Adipocyte (in vitro differentiated cells): ENCODE data around the gene JAZF1.
A peak's percentile ranks its signal among the peaks of the same experiment; 100 is the strongest.

ENCODE experiments used
- DNase-seq: peaks from one replicate; pipeline ENCODE4 v3.0.0-alpha.2; 2015; ENCODE audit warnings: low read depth
- H3K27me3 ChIP-seq: replicated peaks from 2 replicates; pipeline ENCODE4 v1.7.0; 2013; ENCODE audit warnings: mild to moderate bottlenecking, low read length, moderate library complexity; ENCODE audit not compliant: control insufficient read depth, insufficient read depth
- H3K36me3 ChIP-seq: 2 replicates; pipeline ENCODE4 v1.7.0; 2013; ENCODE audit warnings: low read length, mild to moderate bottlenecking, moderate library complexity; ENCODE audit not compliant: control insufficient read depth, insufficient read depth, severe bottlenecking
- H3K4me1 ChIP-seq: 2 replicates; pipeline ENCODE4 v1.7.0; 2013; ENCODE audit warnings: mild to moderate bottlenecking, low read length, moderate library complexity; ENCODE audit not compliant: control insufficient read depth, insufficient read depth
- H3K4me3 ChIP-seq: 2 replicates; pipeline ENCODE4 v1.7.0; 2013; ENCODE audit warnings: mild to moderate bottlenecking, low read length, moderate library complexity
- H3K9ac ChIP-seq: 2 replicates; pipeline ENCODE4 v1.7.0; 2013; ENCODE audit warnings: mild to moderate bottlenecking, low read length, moderate library complexity
- H3K9me3 ChIP-seq: 2 replicates; pipeline ENCODE4 v1.7.0; 2013; ENCODE audit warnings: mild to moderate bottlenecking, low read length, moderate library complexity; ENCODE audit not compliant: control insufficient read depth

JAZF1 gene

DNA sequence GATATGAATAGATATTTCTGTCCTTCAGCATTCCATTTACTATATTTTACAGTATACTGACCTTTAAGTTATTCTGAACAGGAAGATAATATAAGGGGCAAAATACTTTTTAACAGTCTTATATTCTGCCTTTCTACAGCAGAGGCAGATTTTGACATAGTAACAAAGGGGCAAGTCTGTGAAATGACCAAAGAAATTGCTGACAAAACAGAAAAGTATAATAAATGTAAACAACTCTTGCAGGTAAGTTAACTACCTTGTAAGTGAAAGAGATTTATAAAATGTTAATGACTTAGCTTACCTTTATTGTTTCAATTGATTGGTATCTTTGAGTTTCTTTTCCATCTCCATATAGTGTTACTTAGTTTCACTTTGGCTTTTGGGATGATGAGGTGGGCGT, 384.6 kb downstream of the JAZF1 start:
- Histone ChIP-seq H3K27me3 (no peaks in the 10 kb centered on the region), H3K9me3 (no peaks in the 10 kb centered on the region), H3K36me3 (peaks cover 59% of the 10 kb centered on the region), H3K4me3 (no peak overlapping the region), H3K9ac (no peak overlapping the region), H3K4me1 (no peaks in the 10 kb centered on the region)
- no peak for DNase-seq

GRCh38 chr7:27793780-27794179, 386.8 kb downstream of the JAZF1 start:
- no peaks in the 10 kb centered on the region for H3K4me1 ChIP-seq
- H3K4me3 ChIP-seq, result no peak overlapping the region
- H3K9me3 ChIP-seq, result no peaks in the 10 kb centered on the region
- DNase-seq, result peak; percentile 85
- no peaks in the 10 kb centered on the region for H3K27me3 ChIP-seq
- H3K36me3 ChIP-seq, result peaks cover 64% of the 10 kb centered on the region
- no peak overlapping the region for H3K9ac ChIP-seq

GRCh38 chr7:27788437-27788836, 392.2 kb downstream of the JAZF1 start:
- no peak overlapping the region for H3K9ac ChIP-seq
- DNase-seq, result no peak

GRCh38 chr7:27784399-27785053, 396.1 kb downstream of the JAZF1 start:
- DNase-seq, result peak; percentile 84
- no peaks in the 10 kb centered on the region for H3K9me3 ChIP-seq
- H3K27me3 ChIP-seq, result no peaks in the 10 kb centered on the region
- peaks cover 23% of the 10 kb centered on the region for H3K4me1 ChIP-seq
- peaks cover 46% of the 10 kb centered on the region for H3K36me3 ChIP-seq
- no peak overlapping the region for H3K9ac ChIP-seq
- no peak overlapping the region for H3K4me3 ChIP-seq

More at GRCh38 chr7:27788437-27788836, 392.2 kb downstream of the JAZF1 start:
- H3K9me3 ChIP-seq, result no peaks in the 10 kb centered on the region
- H3K27me3 ChIP-seq, result no peaks in the 10 kb centered on the region
- H3K4me1 ChIP-seq, result peaks cover 11% of the 10 kb centered on the region
- peaks cover 70% of the 10 kb centered on the region for H3K36me3 ChIP-seq
- no peak overlapping the region for H3K4me3 ChIP-seq

- DNase-seq, result no peak
- H3K4me3 ChIP-seq, result peak overlapping the region; percentile 62
These were observed 397.7 kb downstream of the JAZF1 start for GRCh38 chr7:27782849-27783248.

DNA sequence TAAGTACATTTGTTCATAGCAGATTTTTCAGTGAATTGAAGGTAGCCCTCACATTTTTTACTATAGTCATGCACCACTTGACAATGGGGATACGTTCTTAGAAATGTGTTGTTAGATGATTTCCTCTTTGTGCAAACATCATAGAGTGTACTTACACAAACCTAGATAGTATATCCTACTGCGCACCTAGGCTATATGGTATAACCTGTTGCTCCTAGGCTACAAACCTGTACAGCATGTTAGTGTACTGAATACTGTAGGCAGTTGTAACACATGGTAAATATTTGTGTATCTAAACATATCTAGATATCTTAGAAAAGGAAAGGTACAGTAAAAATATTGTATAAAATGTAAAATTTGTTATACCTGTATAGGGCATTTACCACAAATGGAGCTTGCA, 399.4 kb downstream of the JAZF1 start:
- Histone ChIP-seq H3K4me1 (peaks cover 23% of the 10 kb centered on the region), H3K9me3 (no peaks in the 10 kb centered on the region), H3K36me3 (peaks cover 20% of the 10 kb centered on the region), H3K4me3 (no peak overlapping the region), H3K9ac (no peak overlapping the region), H3K27me3 (no peaks in the 10 kb centered on the region)
- no peak for DNase-seq

More at GRCh38 chr7:27782849-27783248, 397.7 kb downstream of the JAZF1 start:
- Histone ChIP-seq H3K4me1 (peaks cover 23% of the 10 kb centered on the region), H3K9me3 (no peaks in the 10 kb centered on the region), H3K9ac (peak overlapping the region; percentile 67), H3K36me3 (peaks cover 37% of the 10 kb centered on the region), H3K27me3 (no peaks in the 10 kb centered on the region)
